D721Med (cell line): Measurements from ENCODE around the gene CACNA1G.
A peak's percentile ranks its signal among the peaks of the same experiment; 100 is the strongest.

Source experiments
- DNase-seq: peaks from one replicate; pipeline ENCODE4 v3.0.0; 2011; ENCODE audit warnings: low spot score; ENCODE audit not compliant: insufficient read length
- FAIRE-seq: peaks from 2 replicates; lab custom pipeline; 2011; peaks lifted over from hg19 to GRCh38; lab: Jason Lieb, UNC
- TF ChIP-seq, protein P1 (sequence below): IDR thresholded peaks from 2 replicates; pipeline ENCODE4 v1.5.1; 2012; ENCODE audit warnings: mild to moderate bottlenecking, control low read depth; ENCODE audit not compliant: insufficient read depth; ENCODE audit errors: missing control alignments

Gene CACNA1G

DNA sequence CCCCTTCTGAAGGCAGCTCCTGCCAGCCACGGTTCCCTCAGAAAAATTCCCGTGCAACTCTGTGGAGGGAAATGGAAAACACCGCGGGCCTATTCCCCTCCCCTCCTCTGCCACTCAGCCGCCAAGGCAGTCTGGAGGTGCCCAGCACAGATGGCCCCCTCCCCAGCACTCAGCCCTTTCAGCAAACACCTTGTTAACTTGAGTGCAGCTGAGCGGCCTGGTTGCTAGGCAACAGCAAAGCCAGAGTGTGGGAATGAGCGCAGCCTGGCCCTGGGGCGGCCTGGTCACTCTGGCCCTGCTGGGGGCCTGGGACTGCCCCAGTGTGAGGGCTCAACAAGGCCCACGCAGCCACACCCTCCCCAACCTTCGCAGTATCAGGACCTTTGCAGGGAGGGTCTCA lies 32.8 kb downstream of the CACNA1G start:
- DNase-seq, result peak; percentile 96
- no peak for FAIRE-seq
- TF ChIP-seq, protein P1, sequence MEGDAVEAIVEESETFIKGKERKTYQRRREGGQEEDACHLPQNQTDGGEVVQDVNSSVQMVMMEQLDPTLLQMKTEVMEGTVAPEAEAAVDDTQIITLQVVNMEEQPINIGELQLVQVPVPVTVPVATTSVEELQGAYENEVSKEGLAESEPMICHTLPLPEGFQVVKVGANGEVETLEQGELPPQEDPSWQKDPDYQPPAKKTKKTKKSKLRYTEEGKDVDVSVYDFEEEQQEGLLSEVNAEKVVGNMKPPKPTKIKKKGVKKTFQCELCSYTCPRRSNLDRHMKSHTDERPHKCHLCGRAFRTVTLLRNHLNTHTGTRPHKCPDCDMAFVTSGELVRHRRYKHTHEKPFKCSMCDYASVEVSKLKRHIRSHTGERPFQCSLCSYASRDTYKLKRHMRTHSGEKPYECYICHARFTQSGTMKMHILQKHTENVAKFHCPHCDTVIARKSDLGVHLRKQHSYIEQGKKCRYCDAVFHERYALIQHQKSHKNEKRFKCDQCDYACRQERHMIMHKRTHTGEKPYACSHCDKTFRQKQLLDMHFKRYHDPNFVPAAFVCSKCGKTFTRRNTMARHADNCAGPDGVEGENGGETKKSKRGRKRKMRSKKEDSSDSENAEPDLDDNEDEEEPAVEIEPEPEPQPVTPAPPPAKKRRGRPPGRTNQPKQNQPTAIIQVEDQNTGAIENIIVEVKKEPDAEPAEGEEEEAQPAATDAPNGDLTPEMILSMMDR, result no peak

DNA sequence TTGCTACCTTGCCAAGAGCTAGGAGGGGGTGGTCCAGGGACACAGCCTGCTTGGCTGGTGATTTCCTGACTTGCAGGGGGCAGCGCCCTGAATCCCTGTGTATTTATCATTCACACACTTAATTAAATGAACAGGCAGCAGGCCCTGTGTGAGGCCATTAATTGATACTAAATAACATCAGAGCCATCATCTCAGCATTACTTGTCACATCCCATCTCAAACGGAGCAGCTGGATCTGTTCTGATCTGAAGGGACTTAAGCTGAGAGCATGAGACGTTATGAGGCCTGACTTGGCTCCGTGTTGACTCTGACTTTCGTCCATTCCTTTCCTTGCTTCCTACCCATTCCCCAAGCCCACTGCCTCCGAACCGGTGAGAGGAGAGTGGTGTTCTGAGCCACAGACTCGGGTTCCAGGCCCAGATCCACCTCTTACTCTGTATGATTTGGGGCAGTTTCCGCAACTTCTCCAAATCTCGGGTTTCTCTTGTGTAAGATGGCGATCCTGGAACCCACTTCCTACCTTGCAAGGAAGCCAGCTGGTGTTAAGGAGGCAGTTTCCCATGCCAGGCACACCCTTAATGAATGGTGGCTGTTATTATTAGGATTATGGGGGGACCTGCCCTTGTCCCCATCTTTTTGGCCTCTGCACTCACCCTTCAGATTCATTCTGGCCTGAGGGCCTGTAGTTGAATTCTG lies 33.8 kb downstream of the CACNA1G start:
- no peak for DNase-seq
- no peak for FAIRE-seq
- TF ChIP-seq, protein P1, result no peak

DNA sequence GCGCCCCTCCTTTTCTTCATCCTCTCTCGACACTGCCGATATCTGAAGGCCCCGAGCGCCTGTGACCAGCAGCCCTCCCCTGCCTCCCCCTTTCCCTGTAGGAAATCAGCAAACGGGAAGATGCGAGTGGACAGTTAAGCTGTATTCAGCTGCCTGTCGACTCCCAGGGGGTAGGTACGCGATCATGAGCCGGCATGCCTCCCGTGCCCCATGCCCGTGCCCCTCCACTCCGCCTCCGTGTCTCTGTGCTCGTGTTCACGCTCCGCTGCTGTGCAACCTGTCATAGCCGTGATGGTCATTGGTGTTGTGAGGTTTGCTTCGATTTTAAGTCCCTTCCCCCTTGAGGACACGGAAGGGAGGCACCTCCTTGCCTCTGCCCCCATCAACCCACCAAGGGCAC lies 34.4 kb downstream of the CACNA1G start:
- TF ChIP-seq, protein P1, result no peak
- DNase-seq (no peak), FAIRE-seq (no peak)

DNA sequence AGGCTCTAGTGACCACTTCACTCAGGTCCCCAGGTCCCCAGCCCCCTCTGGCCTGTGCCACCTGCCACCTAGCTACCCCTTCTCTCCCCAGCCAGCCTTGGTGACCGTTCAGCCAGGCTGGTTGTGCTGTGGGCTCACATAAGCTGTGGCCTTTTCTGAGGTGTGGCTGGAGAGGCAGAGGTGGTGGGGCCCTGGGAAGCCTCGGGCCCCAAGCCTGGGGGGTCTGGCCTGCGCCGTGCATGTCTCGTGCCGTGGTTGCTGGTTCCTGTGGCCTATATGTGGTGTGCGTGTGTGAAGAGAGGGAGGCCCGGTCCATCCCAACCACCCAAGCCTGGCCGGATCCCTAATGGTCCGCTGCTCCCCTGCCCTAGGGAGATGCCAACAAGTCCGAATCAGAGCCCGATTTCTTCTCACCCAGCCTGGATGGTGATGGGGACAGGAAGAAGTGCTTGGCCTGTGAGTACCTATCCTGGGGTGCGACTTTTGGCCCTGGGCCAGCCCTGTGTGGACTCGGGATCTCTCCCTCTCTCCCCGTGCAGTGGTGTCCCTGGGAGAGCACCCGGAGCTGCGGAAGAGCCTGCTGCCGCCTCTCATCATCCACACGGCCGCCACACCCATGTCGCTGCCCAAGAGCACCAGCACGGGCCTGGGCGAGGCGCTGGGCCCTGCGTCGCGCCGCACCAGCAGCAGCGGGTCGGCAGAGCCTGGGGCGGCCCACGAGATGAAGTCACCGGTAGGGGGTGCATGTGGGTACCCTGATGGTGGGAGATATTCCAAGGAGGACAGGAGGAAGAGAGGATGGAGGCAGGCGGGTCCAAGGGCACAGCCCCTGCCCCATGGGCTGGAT lies 35.9 kb downstream of the CACNA1G start:
- TF ChIP-seq, protein P1, result no peak
- no peak for DNase-seq
- no peak for FAIRE-seq

DNA sequence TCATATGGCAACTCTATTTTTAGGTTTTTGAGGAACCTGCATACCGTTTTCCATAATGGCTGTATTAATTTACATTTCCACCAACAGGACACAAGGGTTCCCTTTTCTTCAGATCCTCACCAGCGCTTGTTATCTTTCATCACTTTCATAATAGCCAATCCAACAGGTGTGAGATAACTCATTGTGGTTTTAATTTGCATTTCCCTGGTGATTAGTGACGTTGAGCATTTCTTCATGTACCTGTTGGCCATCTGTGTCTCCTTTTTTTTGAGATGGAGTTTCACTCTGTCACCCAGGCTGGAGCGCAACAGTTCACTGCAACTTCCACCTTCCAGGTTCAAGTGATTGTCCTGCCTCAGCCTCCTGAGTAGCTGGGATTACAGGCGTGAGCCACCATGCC lies 38.0 kb downstream of the CACNA1G start:
- TF ChIP-seq, protein P1, result no peak
- DNase-seq (no peak), FAIRE-seq (no peak)

DNA sequence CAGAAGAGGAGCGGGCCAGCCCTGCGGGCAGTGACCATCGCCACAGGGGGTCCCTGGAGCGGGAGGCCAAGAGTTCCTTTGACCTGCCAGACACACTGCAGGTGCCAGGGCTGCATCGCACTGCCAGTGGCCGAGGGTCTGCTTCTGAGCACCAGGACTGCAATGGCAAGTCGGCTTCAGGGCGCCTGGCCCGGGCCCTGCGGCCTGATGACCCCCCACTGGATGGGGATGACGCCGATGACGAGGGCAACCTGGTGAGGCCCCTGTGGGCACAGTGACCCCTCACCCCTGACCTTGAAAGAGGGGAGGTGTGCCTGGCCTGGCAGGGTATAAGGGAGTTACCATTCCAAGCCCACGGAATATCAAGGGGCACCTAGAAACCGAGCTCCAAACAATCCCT lies 39.1 kb downstream of the CACNA1G start:
- no peak for DNase-seq
- TF ChIP-seq, protein P1, result no peak
- no peak for FAIRE-seq
